K562 (cell line): ENCODE data around the gene CTXN1. TPM values are rescaled to one million over a fixed set of nuclear protein-coding genes. Genes with fewer than 3 reads are reported as not detected.
A peak's percentile ranks its signal among the peaks of the same experiment; 100 is the strongest.
"Not testable (repeated sequence)": the region's sequence is repeated elsewhere in the genome, so short reads cannot be mapped to it uniquely, and the experiment has no call there.

Experiments
- ATAC-seq: fragments of 200-7000 bp; cut with Tn5 transposase; 3 replicates; pipeline ENCODE4 v1.9.1; 2020; ENCODE audit warnings: moderate library complexity
- BruUV-seq: library from RNA; stranded (reverse); fragments of 400-500 nt; replicated peaks from 2 replicates; lab custom pipeline; 2021; lab: Mats Ljungman, UMichigan
- CTCF ChIA-PET: fragments of 300-600 bp; formaldehyde crosslinking; extraction: SDS; loops from one replicate; lab custom pipeline; 2021; ENCODE audit warnings: low intra/inter-chr PET ratio; lab: Yijun Ruan, JAX
- POLR2A ChIA-PET: fragments of 300-600, 350-650 bp; sonication (Branson Sonifier 250); formaldehyde crosslinking; extraction: SDS; loops from one replicate; lab custom pipeline; 2021; ENCODE audit warnings: antibody characterized with exemption, inconsistent platforms; lab: Yijun Ruan, JAX
- DNase-seq, 4 experiments: peaks; one replicate each; pipeline versions ENCODE4 v3.0.0 to v3.0.0-alpha.2; 2011 to 2018; ENCODE audit warnings: low spot score in 3 of 4, mixed read lengths in 3 of 4; ENCODE audit errors: extremely low read depth in 1 of 4
- FAIRE-seq: peaks from 2 replicates; lab custom pipeline; 2011; peaks lifted over from hg19 to GRCh38; lab: Jason Lieb, UNC
- H2AFZ ChIP-seq: 2 replicates; pipeline ENCODE4 v1.6.0; 2011; ENCODE audit warnings: low read depth, low read length, control low read depth, inconsistent platforms
- H3K27ac ChIP-seq: fragments of 200-600 bp; 3 replicates; pipeline ENCODE4 v1.8.0; 2011; ENCODE audit warnings: low read depth, mild to moderate bottlenecking, control low read depth, inconsistent platforms, low read length, moderate library complexity, mixed read lengths; ENCODE audit errors: extremely low read depth
- H3K27me3 ChIP-seq, 2 experiments: fragments of 300-600 bp in 1 of 2; 2 replicates in 1 of 2; 3 replicates in 1 of 2; pipeline versions ENCODE4 v1.6.0 to v1.8.0; 2011; ENCODE audit warnings: inconsistent platforms in 2 of 2, low read length in 2 of 2, mild to moderate bottlenecking in 1 of 2, mixed read lengths in 1 of 2, moderate library complexity in 1 of 2; ENCODE audit not compliant: control insufficient read depth in 2 of 2, insufficient read depth in 2 of 2
- H3K36me3 ChIP-seq: fragments of 300-600 bp; 3 replicates; pipeline ENCODE4 v1.8.0; 2011; ENCODE audit warnings: mild to moderate bottlenecking, low read length, inconsistent platforms; ENCODE audit not compliant: control insufficient read depth, insufficient read depth
- H3K4me1 ChIP-seq, 2 experiments: fragments of 200-600 bp in 1 of 2; replicated peaks in 1 of 2; 2 replicates in 1 of 2; 3 replicates in 1 of 2; pipeline versions ENCODE4 v1.5.1 to v1.8.0; 2011; ENCODE audit warnings: inconsistent platforms in 2 of 2, low read length in 2 of 2, mild to moderate bottlenecking in 1 of 2, mixed read lengths in 1 of 2, moderate library complexity in 1 of 2; ENCODE audit not compliant: control insufficient read depth in 2 of 2, insufficient read depth in 2 of 2
- H3K4me2 ChIP-seq: 2 replicates; pipeline ENCODE4 v1.6.1; 2011; ENCODE audit warnings: low read length, control low read depth, inconsistent platforms, mixed read lengths; ENCODE audit not compliant: insufficient read depth
- H3K4me3 ChIP-seq: fragments of 200-600 bp; sonication (generic), shearing (Covaris generic); 2 replicates; pipeline ENCODE4 v1.5.1; 2016; ENCODE audit warnings: control low read depth, inconsistent platforms
- H3K79me2 ChIP-seq: fragments of 200-600 bp; 3 replicates; pipeline ENCODE4 v1.8.0; 2011; ENCODE audit warnings: low read length, inconsistent platforms; ENCODE audit not compliant: control insufficient read depth, insufficient read depth
- H3K9ac ChIP-seq, 2 experiments: 2 replicates each; pipeline versions ENCODE4 v1.6.0 to v1.6.1; 2011; ENCODE audit warnings: low read depth in 2 of 2, low read length in 2 of 2, control low read depth in 1 of 2, inconsistent platforms in 1 of 2, mild to moderate bottlenecking in 1 of 2, mixed read lengths in 1 of 2; ENCODE audit not compliant: insufficient read depth in 1 of 2
- H3K9me1 ChIP-seq: one replicate; pipeline ENCODE4 v1.6.0; 2011; ENCODE audit warnings: inconsistent platforms, mild to moderate bottlenecking, low read length, moderate library complexity; ENCODE audit not compliant: control insufficient read depth, insufficient read depth
- H3K9me3 ChIP-seq: replicated peaks from 2 replicates; pipeline ENCODE4 v1.5.1; 2011; ENCODE audit warnings: low read depth, low read length, inconsistent platforms; ENCODE audit not compliant: control insufficient read depth, insufficient read depth
- H4K20me1 ChIP-seq: replicated peaks from 2 replicates; pipeline ENCODE4 v1.6.1; 2011; ENCODE audit warnings: low read length, inconsistent platforms, mixed read lengths; ENCODE audit not compliant: control insufficient read depth, insufficient read depth
- ARID1B ChIP-seq: fragments of 450-650 bp; IDR thresholded peaks from 2 replicates; pipeline ENCODE4 v1.6.1; 2016; ENCODE audit warnings: antibody characterized with exemption, mild to moderate bottlenecking, inconsistent platforms
- FOSL1 ChIP-seq: fragments of 200-800 bp; sonication (Bioruptor generic); conservative IDR thresholded peaks from 2 replicates; pipeline ENCODE4 v1.6.1; 2016; ENCODE audit warnings: missing genetic modification characterization, missing compliant biosample characterization
- JUN ChIP-seq, 2 experiments: sonication (generic) in 1 of 2; formaldehyde crosslinking in 1 of 2; IDR thresholded peaks; 2 replicates each; pipeline versions ENCODE4 v1.6.1 to v1.8.0; 2012 to 2022; ENCODE audit warnings: borderline replicate concordance in 2 of 2, mild to moderate bottlenecking in 2 of 2, improper control_type of control experiment in 1 of 2, low read depth in 1 of 2, low read length in 1 of 2, missing genetic modification reagents in 1 of 2
- JUND ChIP-seq, 2 experiments: IDR thresholded peaks; 2 replicates in 1 of 2; 3 replicates in 1 of 2; pipeline ENCODE4 v1.6.1; 2011; ENCODE audit warnings: borderline replicate concordance in 2 of 2, low read depth in 2 of 2, low read length in 2 of 2, improper control_type of control experiment in 1 of 2, missing biosample characterization in 1 of 2, missing genetic modification characterization in 1 of 2, missing genetic modification reagents in 1 of 2
- RBFOX2 ChIP-seq: fragments of 200-400 bp; formaldehyde crosslinking; IDR thresholded peaks from 2 replicates; pipeline ENCODE4 v1.6.1; 2017; ENCODE audit warnings: low read depth, mild to moderate bottlenecking, low read length, moderate library complexity
- SMARCA4 ChIP-seq: fragments of 450-650 bp; IDR thresholded peaks from 2 replicates; pipeline ENCODE4 v1.6.1; 2016
- SMARCE1 ChIP-seq: fragments of 450-650 bp; IDR thresholded peaks from 2 replicates; pipeline ENCODE4 v1.7.1; 2016; ENCODE audit warnings: mild to moderate bottlenecking
- ZNF384 ChIP-seq: IDR thresholded peaks from 2 replicates; pipeline ENCODE4 v1.6.1; 2012; ENCODE audit warnings: low read depth, low read length, improper control_type of control experiment
- WGBS: fragments of 100-300 bp; shearing (Covaris generic); methylation state at CpG from one replicate; pipeline ENCODE4 v1.1.6; 2016; ENCODE audit warnings: low coverage, mixed read lengths; ENCODE audit not compliant: insufficient coverage; ENCODE audit errors: missing lambda C conversion rate; 5-methylcytosine and 5-hydroxymethylcytosine counted together
- in situ Hi-C: fragments of 300-500 bp; cut with MboI; formaldehyde crosslinking; loops from 4 replicates; pipeline ENCODE4 v1.15.0; 2018; ENCODE audit warnings: inconsistent platforms, mixed read lengths
- intact Hi-C: fragments of 100-400 bp; cut with micrococcal nuclease; formaldehyde crosslinking; loops from 2 replicates; pipeline ENCODE4 v1.14.2; 2022
- polyA plus RNA-seq, 8 experiments: library from polyadenylated mRNA; depleted of rRNA in 4 of 8; stranded (reverse) in 5 of 8; unstranded in 3 of 8; fragments of >200 nt; fragmentation: Nextera tagmentation in 2 of 8; fragmentation: Illumina TruSeq in 1 of 8; extraction: Ambion mirVana in 2 of 8; extraction: Trizol in 1 of 8; gene quantifications; 2 replicates each; pipeline versions ENCODE4 v1.2.1 to v1.2.3, GENCODE V29; 2011 to 2014; ENCODE audit warnings: inconsistent platforms in 1 of 8, missing spikeins in 1 of 8
- total RNA-seq, 7 experiments: library from RNA; depleted of rRNA in 6 of 7; stranded (reverse); fragments of >200 nt in 6 of 7; fragmentation: Illumina TruSeq in 2 of 7; extraction: Trizol in 2 of 7; gene quantifications; 2 replicates each; pipeline versions ENCODE4 v1.2.1 to v1.2.3, GENCODE V29; 2011 to 2021; ENCODE audit warnings: low replicate concordance in 1 of 7
- TF ChIP-seq, protein P1 (sequence below), 2 experiments: fragments of 450-650 bp in 1 of 2; sonication (generic) in 1 of 2; formaldehyde crosslinking in 1 of 2; IDR thresholded peaks in 1 of 2; conservative IDR thresholded peaks in 1 of 2; 2 replicates each; pipeline versions ENCODE4 v1.6.1 to v1.8.1; 2016 to 2023; ENCODE audit warnings: mild to moderate bottlenecking in 2 of 2, moderate library complexity in 2 of 2, inconsistent platforms in 1 of 2, missing genetic modification reagents in 1 of 2
- TF ChIP-seq, protein P2 (sequence below), 2 experiments: fragments of 450-650 bp; IDR thresholded peaks; 2 replicates each; pipeline ENCODE4 v1.6.1; 2016

The CTXN1 gene
- total and polyA plus RNA-seq, 9 of the 15 experiments (the other 6 are each of a cell fraction or from before 2014, with no cell fraction given), result 0.15 to 37.4 (median 1.8) TPM; not detected in 2

DNA sequence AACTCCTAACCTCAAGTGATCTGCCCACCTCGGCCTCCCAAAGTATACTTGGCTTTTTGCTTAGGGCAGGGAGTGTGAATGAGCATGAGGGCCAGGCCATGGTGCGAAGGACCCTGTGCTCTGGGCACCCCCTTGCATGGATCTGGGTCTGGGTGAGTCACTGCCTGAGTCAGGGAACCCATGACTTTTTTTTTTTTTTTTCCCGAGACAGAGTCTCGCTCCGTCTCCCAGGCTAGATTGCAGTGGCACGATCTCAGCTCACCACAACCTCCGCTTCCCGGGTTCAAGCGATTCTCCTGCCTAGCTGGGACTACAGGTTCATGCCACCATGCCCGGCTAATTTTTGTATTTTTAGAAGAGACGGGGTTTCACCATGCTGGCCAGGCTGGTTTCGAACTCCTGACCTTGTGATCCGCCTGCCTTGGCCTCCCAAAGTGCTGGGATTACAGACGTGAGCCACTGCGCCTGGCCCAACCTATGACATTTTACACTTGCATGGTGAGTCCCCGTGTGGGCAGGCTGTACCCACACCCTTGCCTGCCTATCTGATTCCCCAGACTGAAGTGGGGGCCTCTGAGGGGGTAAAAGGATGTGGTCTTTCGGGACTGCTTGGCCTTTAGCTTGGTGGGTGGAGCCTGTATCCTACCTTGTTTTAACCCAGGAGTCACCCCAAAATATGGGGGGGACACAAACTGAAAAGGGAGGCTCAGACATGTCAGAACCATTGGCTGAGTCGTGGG is 32.4 kb downstream of the CTXN1 start:
- H3K4me3 ChIP-seq; H3K9me3 ChIP-seq; CTCF ChIA-PET; H3K27ac ChIP-seq; H3K27me3 ChIP-seq; BruUV-seq; H3K79me2 ChIP-seq; H3K36me3 ChIP-seq; ATAC-seq; DNase-seq; H4K20me1 ChIP-seq; H3K4me2 ChIP-seq; FAIRE-seq; intact Hi-C loops; in situ Hi-C loops; H3K9me1 ChIP-seq; H2AFZ ChIP-seq; TF ChIP-seq JUND (tag; IDR thresholded peaks at IDR 0.05; ENCODE audit: borderline replicate concordance, low read depth, low read length); JUN (CRISPR knock-in tag; IDR thresholded peaks at IDR 0.05; ENCODE audit: borderline replicate concordance): not testable (repeated sequence)
- H3K9ac ChIP-seq, result peak overlapping the region in 1 of 2 experiments; percentile 52; a peak in 1 of 4 replicates
- H3K4me1 ChIP-seq, result peaks cover 9 to 25% of the 10 kb centered on the region in 2 experiments
- POLR2A ChIA-PET, result interaction anchor here (8.2 kb wide), 1 partner anchor 8 kb away, joined by 72 read pairs; the partner anchor contains the start of gene MAP2K7
- WGBS, result 68% methylated on average over 13 of the region's 18 CpGs
- TF ChIP-seq SMARCA4 (peak; percentile 24; the same call in 1 of the 2 replicates), RBFOX2 (0 out of 2 replicates have a peak, but pooled peaks have one; percentile 15), ARID1B (peak; percentile 32; the same call in 1 of the 2 replicates), FOSL1 (tag) (peak; percentile 95), JUND (IDR thresholded peaks at IDR 0.05; ENCODE audit: borderline replicate concordance, low read depth, low read length) (peak; percentile 51; the same call in 1 of the 2 replicates), JUN (IDR thresholded peaks at IDR 0.05; ENCODE audit: borderline replicate concordance, low read depth, low read length) (0 out of 2 replicates have a peak, but pooled peaks have one; percentile 55), SMARCE1 (peak; percentile 54; the same call in 1 of the 2 replicates), ZNF384 (peak; percentile 68)
- TF ChIP-seq, protein P1, sequence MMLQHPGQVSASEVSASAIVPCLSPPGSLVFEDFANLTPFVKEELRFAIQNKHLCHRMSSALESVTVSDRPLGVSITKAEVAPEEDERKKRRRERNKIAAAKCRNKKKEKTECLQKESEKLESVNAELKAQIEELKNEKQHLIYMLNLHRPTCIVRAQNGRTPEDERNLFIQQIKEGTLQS (IDR thresholded peaks at IDR 0.05), result peak; percentile 73; the same call in 1 of the 2 replicates
- TF ChIP-seq, protein P1 (CRISPR knock-in tag; conservative IDR thresholded peaks at IDR 0.05), result not testable (repeated sequence)
- TF ChIP-seq, protein P2, sequence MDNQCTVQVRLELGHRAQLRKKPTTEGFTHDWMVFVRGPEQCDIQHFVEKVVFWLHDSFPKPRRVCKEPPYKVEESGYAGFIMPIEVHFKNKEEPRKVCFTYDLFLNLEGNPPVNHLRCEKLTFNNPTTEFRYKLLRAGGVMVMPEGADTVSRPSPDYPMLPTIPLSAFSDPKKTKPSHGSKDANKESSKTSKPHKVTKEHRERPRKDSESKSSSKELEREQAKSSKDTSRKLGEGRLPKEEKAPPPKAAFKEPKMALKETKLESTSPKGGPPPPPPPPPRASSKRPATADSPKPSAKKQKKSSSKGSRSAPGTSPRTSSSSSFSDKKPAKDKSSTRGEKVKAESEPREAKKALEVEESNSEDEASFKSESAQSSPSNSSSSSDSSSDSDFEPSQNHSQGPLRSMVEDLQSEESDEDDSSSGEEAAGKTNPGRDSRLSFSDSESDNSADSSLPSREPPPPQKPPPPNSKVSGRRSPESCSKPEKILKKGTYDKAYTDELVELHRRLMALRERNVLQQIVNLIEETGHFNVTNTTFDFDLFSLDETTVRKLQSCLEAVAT (IDR thresholded peaks at IDR 0.05), result peak in 1 of 2 experiments; percentile 97; a peak in 2 of 4 replicates
